Measurements from ENCODE around the gene CTU2.

Gene CTU2

GRCh38 chr16:88743693-88744576, 37.6 kb downstream of the CTU2 start:
- DNase-seq (ENCODE audit: low spot score): peak; percentile 74

DNA sequence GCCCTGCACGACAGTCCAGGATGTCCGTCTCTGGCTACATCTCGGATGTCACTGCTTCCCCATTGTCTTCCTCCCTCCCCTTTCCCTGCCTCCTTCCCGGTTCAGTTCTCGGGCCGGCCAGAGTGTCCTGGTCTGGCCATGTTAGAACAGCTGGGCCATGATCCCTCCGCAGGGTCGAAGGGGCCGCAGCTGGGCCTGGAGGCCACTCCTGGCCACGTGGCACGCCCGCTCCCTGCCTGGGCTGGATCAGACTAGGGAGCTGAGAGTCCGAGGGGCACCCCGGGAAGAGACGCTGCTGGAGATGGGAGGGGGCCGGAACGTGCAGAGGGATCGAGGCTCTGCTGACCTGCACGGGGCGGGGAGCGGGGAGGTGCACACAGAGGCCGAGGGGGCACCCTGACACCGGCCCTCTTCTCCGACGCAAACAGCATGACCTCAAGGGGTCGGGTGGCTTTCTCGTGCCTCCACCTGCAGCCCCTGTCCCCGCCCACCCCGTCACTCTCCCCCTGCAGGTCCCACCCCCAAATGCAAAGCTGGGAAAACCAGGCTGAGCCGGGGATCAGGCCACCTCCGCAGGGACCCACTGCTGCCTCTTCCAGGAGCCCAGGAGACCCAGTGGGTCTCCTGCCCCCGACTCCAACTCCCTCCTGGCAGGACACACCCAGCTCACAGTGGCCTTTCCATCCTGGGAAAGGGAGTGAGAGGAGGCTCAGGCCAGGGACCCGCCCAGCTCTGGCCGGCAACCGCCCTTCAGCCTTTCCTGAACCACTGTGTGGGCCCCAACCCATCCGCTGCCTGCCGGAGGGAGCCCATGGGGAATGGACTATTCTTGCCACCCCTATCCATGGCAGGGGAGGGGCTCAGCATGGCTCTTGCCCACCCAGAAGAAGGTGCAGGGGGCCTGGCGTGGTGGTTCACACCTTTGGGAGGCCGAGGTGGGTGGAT, 38.5 kb downstream of the CTU2 start:
- DNase-seq (ENCODE audit: low spot score): no peak

DNA sequence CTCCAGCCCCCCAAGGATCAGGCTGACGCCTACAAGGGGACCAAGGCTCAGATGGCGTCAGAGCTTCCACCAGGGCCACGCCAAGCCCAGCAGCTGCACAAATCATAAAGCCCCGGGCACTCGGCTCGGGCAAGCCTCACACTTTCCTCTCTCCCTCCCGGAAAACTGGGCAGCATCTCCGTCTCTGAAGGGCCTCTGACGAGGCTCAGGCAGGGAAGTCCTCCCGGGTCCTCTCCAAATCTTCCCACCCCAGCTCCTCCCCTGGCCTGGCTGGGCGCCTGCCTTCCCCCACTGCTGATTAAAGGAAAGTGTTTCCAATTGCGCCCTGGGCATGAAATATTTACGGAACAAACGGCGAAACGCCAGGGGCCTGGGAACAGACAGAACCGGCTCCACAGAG, 40.2 kb downstream of the CTU2 start:
- no peak for DNase-seq (ENCODE audit: low spot score)

GRCh38 chr16:88747588-88748301, 41.4 kb downstream of the CTU2 start:
- DNase-seq (ENCODE audit: low spot score): no peak

DNA sequence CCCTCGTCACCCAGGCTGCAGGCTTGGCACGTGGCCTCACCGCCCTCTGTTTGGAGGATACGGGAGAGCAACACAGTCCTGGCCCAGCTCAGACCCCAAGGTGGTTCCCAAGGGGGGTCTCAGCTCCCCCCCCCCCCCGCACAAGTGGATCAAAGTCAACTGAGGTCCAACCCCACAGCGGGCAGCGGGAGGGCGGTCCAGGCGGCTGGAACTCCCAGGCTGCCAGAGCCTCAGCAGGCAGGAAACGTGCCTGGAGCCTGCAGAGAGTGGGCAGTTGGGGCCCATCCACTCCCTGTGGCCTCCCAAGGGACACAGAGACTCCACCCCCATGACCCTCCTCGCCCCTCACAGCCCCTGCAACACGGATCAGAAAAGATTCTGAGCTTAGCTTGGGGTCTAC, 42.1 kb downstream of the CTU2 start:
- no peak for DNase-seq (ENCODE audit: low spot score)

DNA sequence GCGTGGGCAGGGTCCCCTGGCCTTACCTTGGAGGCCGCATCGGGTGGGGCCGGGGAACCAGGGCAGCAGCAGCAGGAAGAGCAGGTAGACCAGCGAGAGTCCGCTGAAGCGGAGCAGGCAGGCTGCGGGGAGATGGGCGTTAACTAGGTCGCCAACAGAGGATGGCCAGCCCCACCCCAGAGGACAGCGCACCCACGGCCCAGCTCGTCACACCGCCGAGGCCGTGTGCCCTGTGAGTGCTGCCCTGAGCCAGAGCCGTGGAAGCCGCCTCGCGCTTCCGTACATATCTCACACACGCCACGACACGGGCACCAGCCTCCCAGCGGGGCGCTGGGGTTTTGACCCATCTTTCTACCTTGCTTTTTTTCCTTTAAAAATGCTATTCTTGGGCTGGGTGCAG, 43.1 kb downstream of the CTU2 start:
- no peak for DNase-seq (ENCODE audit: low spot score)

DNA sequence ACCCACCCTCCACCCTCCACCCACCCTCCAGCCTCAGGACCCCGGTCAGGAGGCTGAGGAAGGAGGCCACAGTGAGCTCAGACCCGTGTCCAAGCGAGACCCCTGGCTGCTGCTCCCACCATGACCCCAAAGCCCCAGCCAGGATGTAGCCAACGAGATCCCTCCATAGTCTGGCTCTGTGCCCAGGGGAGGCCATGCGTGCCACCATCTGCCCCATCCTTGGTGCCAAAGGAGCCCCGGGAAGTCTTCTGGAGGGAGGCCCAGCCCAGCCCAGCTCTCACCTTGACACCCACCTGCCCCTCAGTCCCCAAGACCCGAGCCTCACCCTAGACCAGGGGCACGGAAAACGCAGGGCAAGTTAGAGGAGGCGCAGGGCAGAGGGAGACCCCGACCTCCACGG, 44.6 kb downstream of the CTU2 start:
- no peak for DNase-seq (ENCODE audit: low spot score)

GRCh38 chr16:88752386-88753002, 46.2 kb downstream of the CTU2 start:
- DNase-seq (ENCODE audit: low spot score): no peak

- DNase-seq (ENCODE audit: low spot score): no peak
Observed at GRCh38 chr16:88753191-88753590, 46.9 kb downstream of the CTU2 start.

- no peak for DNase-seq (ENCODE audit: low spot score)
Observed at GRCh38 chr16:88753602-88754001, 47.3 kb downstream of the CTU2 start.

GRCh38 chr16:88754109-88754911, 48.0 kb downstream of the CTU2 start:
- no peak for DNase-seq (ENCODE audit: low spot score)

GRCh38 chr16:88754912-88755744, 48.8 kb downstream of the CTU2 start:
- peak; percentile 29 for DNase-seq (ENCODE audit: low spot score)

- DNase-seq (ENCODE audit: low spot score): no peak
Observed at GRCh38 chr16:88755745-88756443, 49.6 kb downstream of the CTU2 start.

DNA sequence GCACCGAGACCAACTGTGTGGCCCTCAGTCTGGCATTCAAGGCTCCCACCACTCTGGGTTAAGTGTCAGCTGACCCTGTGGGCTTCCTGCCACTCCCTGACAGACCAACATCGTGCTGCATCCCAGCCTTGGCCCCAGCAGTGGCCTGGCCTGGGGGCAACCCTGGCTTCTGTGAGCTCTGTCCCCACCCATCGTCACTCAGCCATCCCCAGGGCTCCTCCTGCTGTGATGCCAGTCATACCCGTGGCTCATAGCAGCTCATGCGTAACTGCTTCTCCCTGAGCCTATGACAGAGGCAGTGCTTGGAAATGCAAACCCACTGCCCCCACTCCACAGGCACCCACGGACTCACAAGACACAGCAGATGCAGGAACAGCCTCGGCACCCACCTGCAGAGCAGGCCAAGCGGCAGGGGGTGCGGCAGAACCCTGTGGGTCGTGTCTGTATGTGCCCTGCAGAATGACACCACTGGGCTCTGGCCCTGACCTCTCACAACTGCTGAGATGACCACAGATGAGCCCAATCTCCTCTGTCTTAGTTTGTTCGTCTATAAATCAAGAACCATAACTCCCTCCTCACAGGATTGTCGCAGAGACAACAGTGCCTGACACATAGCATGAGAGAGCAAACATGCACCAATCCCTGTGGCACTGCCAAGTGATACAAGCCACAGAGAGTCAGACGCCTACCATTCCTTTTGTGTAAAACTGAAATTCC, 52.1 kb downstream of the CTU2 start:
- no peak for DNase-seq (ENCODE audit: low spot score)

GRCh38 chr16:88758944-88759244, 52.6 kb downstream of the CTU2 start:
- DNase-seq (ENCODE audit: low spot score): no peak

- peak; percentile 52 for DNase-seq (ENCODE audit: low spot score)
Observed at GRCh38 chr16:88759245-88759975, 53.1 kb downstream of the CTU2 start.

GRCh38 chr16:88759976-88760350, 53.7 kb downstream of the CTU2 start:
- no peak for DNase-seq (ENCODE audit: low spot score)

- DNase-seq (ENCODE audit: low spot score): no peak
Observed at GRCh38 chr16:88760424-88761142, 54.3 kb downstream of the CTU2 start.
